ENCODE measurements around the gene RSAD1. TPM values are rescaled to one million over a fixed set of nuclear protein-coding genes. Genes with fewer than 3 reads are reported as not detected.
"Not testable (repeated sequence)": the region's sequence is repeated elsewhere in the genome, so short reads cannot be mapped to it uniquely, and the experiment has no call there.

Gene RSAD1
- total and polyA plus RNA-seq, 2 donors (not counting 3 experiments of a cell fraction or from before 2014, with no cell fraction given): 20.3 to 35.5 TPM

GRCh38 chr17:50472761-50473161 is 5.9 kb upstream of the RSAD1 start:
- FAIRE-seq; H3K79me2 ChIP-seq (ENCODE audit: control insufficient read depth, insufficient read depth, low read length); H3K27ac ChIP-seq (ENCODE audit: insufficient read depth, low read depth, low read length); H3K9me3 ChIP-seq (replicated peaks; ENCODE audit: control insufficient read depth, insufficient read depth, low read length); POLR2A ChIA-PET; intact Hi-C loops (cut with micrococcal nuclease); H3K9me1 ChIP-seq (replicated peaks; ENCODE audit: control insufficient read depth, extremely low read depth, insufficient read depth, low read length); H3K4me1 ChIP-seq (ENCODE audit: control insufficient read depth, extremely low read depth, insufficient read depth, low read length); H3K4me3 ChIP-seq (replicated peaks in 1 of 3; ENCODE audit: insufficient read depth in 1 of 3, low read depth in 1 of 3, low read length in 3 of 3); BruUV-seq (replicated peaks); H3K36me3 ChIP-seq (ENCODE audit: control insufficient read depth in 2 of 2, extremely low read depth in 1 of 2, insufficient read depth in 2 of 2, low read length in 2 of 2); H3K4me2 ChIP-seq (ENCODE audit: insufficient read depth, low read length); H2AFZ ChIP-seq (ENCODE audit: low read depth, low read length); H4K20me1 ChIP-seq (replicated peaks; ENCODE audit: control insufficient read depth, extremely low read depth, insufficient read depth, low read length); H3K9ac ChIP-seq (replicated peaks; ENCODE audit: extremely low read depth, insufficient read depth, low read length); DNase-seq (ENCODE audit: low read depth, low spot score); dilution Hi-C loops (cut with MboI; ENCODE audit: extremely low pct_ligation_motif_present, low sequenced_read_pairs): not testable (repeated sequence)
- peaks cover 19 to 42% of the 10 kb centered on the region in 2 experiments for H3K27me3 ChIP-seq (ENCODE audit: control insufficient read depth in 2 of 2, insufficient read depth in 2 of 2, low read length in 2 of 2)
- CTCF ChIA-PET: interaction anchor here (0.7 to 2.6 kb wide), 3 partner anchors 15 to 75 kb away, joined by 3 to 10 read pairs (median 5); partner anchors contain the start of genes ACSF2 and LRRC59

DNA sequence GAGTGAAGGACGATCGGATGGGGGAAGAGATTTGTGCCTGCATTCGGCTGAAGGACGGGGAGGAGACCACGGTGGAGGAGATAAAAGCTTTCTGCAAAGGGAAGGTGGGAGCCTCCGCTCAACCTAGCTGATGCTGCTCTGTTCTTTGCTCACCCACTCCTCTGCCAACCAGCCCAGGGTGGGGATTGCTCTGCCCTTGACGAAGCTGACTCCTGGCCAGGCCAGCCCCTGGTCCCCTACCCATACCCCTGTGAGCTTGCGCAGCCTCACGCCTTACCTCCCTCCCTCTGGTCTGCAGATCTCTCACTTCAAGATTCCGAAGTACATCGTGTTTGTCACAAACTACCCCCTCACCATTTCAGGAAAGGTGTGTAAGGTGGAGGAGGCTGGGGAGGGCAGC is 4.8 kb upstream of the RSAD1 start:
- Histone ChIP-seq H3K27me3 (ENCODE audit: control insufficient read depth in 2 of 2, insufficient read depth in 2 of 2, low read length in 2 of 2) (peaks cover 10 to 30% of the 10 kb centered on the region in 2 experiments), H3K9me1 (replicated peaks; ENCODE audit: control insufficient read depth, extremely low read depth, insufficient read depth, low read length) (no peaks in the 10 kb centered on the region), H4K20me1 (replicated peaks; ENCODE audit: control insufficient read depth, extremely low read depth, insufficient read depth, low read length) (no peaks in the 10 kb centered on the region), H3K9ac (replicated peaks; ENCODE audit: extremely low read depth, insufficient read depth, low read length) (no peak overlapping the region), H3K9me3 (replicated peaks; ENCODE audit: control insufficient read depth, insufficient read depth, low read length) (no peaks in the 10 kb centered on the region), H3K79me2 (ENCODE audit: control insufficient read depth, insufficient read depth, low read length) (no peaks in the 10 kb centered on the region), H3K36me3 (ENCODE audit: control insufficient read depth in 2 of 2, extremely low read depth in 1 of 2, insufficient read depth in 2 of 2, low read length in 2 of 2) (no peaks in the 10 kb centered on the region), H3K4me2 (ENCODE audit: insufficient read depth, low read length) (no peak overlapping the region), H3K27ac (ENCODE audit: insufficient read depth, low read depth, low read length) (no peak overlapping the region), H2AFZ (ENCODE audit: low read depth, low read length) (no peak overlapping the region), H3K4me3 (replicated peaks in 1 of 3; ENCODE audit: insufficient read depth in 1 of 3, low read depth in 1 of 3, low read length in 3 of 3) (no peak overlapping the region), H3K4me1 (ENCODE audit: control insufficient read depth, extremely low read depth, insufficient read depth, low read length) (peaks cover 2% of the 10 kb centered on the region)
- intact Hi-C loops (cut with micrococcal nuclease) (no loop called here), dilution Hi-C loops (cut with MboI; ENCODE audit: extremely low pct_ligation_motif_present, low sequenced_read_pairs) (no loop called here)
- BruUV-seq (replicated peaks): no TSS peak
- CTCF ChIA-PET: interaction anchor here (1.6 to 2.6 kb wide), 2 partner anchors 77 to 112 kb away, joined by 4 to 10 read pairs; partner anchors contain the start of gene LRRC59
- no peak for FAIRE-seq
- no peak for DNase-seq (ENCODE audit: low read depth, low spot score)
- POLR2A ChIA-PET: no interaction called here
- TF ChIP-seq MYC (IDR thresholded peaks at IDR 0.05; ENCODE audit: low read depth, low read length) (no peak), MAX (IDR thresholded peaks at IDR 0.05; ENCODE audit: insufficient read depth, insufficient read length) (no peak), POLR2AphosphoS5 (IDR thresholded peaks at IDR 0.05; ENCODE audit: insufficient read depth, low read depth, low read length) (no peak), POLR2A (IDR thresholded peaks at IDR 0.05; ENCODE audit: low read depth, low read length) (no peak), FOS (IDR thresholded peaks at IDR 0.05; ENCODE audit: borderline replicate concordance, insufficient read depth, low read length) (no peak), CTCF (IDR thresholded peaks at IDR 0.05; ENCODE audit: extremely low read depth in 1 of 2, insufficient read depth in 1 of 2, low read depth in 1 of 2, low read length in 2 of 2) (no peak), JUN (IDR thresholded peaks at IDR 0.05; ENCODE audit: borderline replicate concordance, insufficient read depth, insufficient read length, low read depth) (no peak), EZH2 (IDR thresholded peaks at IDR 0.05; ENCODE audit: borderline replicate concordance, low read depth, low read length, severe bottlenecking) (no peak), GATA2 (IDR thresholded peaks at IDR 0.05; ENCODE audit: insufficient read depth, insufficient read length, low read depth, low read length) (no peak)
